SK-N-MC (cell line): ENCODE measurements around the gene ALX4.

ENCODE experiments used
- EZH2 ChIP-seq: fragments of 200-600 bp; sonication (generic); IDR thresholded peaks from one replicate; pipeline ENCODE4 v1.6.1; 2017; ENCODE audit warnings: antibody characterized with exemption
- POLR2AphosphoS5 ChIP-seq: IDR thresholded peaks from 2 replicates; pipeline ENCODE4 v1.6.1; 2012; ENCODE audit warnings: mild to moderate bottlenecking, low read depth, low read length, borderline replicate concordance

GRCh38 chr11:44247508-44247907 is 62.4 kb downstream of the ALX4 start:
- no peak for TF ChIP-seq EZH2
- no peak for TF ChIP-seq POLR2AphosphoS5
